K562 (cell line): ENCODE data around the gene SIRT7. TPM values are rescaled to one million over a fixed set of nuclear protein-coding genes. Genes with fewer than 3 reads are reported as not detected.

Source experiments
- ATAC-seq: fragments of 200-7000 bp; cut with Tn5 transposase; 3 replicates; pipeline ENCODE4 v1.9.1; 2020; ENCODE audit warnings: moderate library complexity
- BruUV-seq: library from RNA; stranded (reverse); fragments of 400-500 nt; replicated peaks from 2 replicates; lab custom pipeline; 2021; lab: Mats Ljungman, UMichigan
- CTCF ChIA-PET: fragments of 300-600 bp; formaldehyde crosslinking; extraction: SDS; loops from one replicate; lab custom pipeline; 2021; ENCODE audit warnings: low intra/inter-chr PET ratio; lab: Yijun Ruan, JAX
- POLR2A ChIA-PET: fragments of 300-600, 350-650 bp; sonication (Branson Sonifier 250); formaldehyde crosslinking; extraction: SDS; loops from one replicate; lab custom pipeline; 2021; ENCODE audit warnings: antibody characterized with exemption, inconsistent platforms; lab: Yijun Ruan, JAX
- DNase-seq, 4 experiments: peaks; one replicate each; pipeline versions ENCODE4 v3.0.0 to v3.0.0-alpha.2; 2011 to 2018; ENCODE audit warnings: low spot score in 3 of 4, mixed read lengths in 3 of 4; ENCODE audit errors: extremely low read depth in 1 of 4
- FAIRE-seq: peaks from 2 replicates; lab custom pipeline; 2011; peaks lifted over from hg19 to GRCh38; lab: Jason Lieb, UNC
- H2AFZ ChIP-seq: 2 replicates; pipeline ENCODE4 v1.6.0; 2011; ENCODE audit warnings: low read depth, low read length, control low read depth, inconsistent platforms
- H3K27ac ChIP-seq: fragments of 200-600 bp; 3 replicates; pipeline ENCODE4 v1.8.0; 2011; ENCODE audit warnings: low read depth, mild to moderate bottlenecking, control low read depth, inconsistent platforms, low read length, moderate library complexity, mixed read lengths; ENCODE audit errors: extremely low read depth
- H3K27me3 ChIP-seq, 2 experiments: fragments of 300-600 bp in 1 of 2; 2 replicates in 1 of 2; 3 replicates in 1 of 2; pipeline versions ENCODE4 v1.6.0 to v1.8.0; 2011; ENCODE audit warnings: inconsistent platforms in 2 of 2, low read length in 2 of 2, mild to moderate bottlenecking in 1 of 2, mixed read lengths in 1 of 2, moderate library complexity in 1 of 2; ENCODE audit not compliant: control insufficient read depth in 2 of 2, insufficient read depth in 2 of 2
- H3K36me3 ChIP-seq: fragments of 300-600 bp; 3 replicates; pipeline ENCODE4 v1.8.0; 2011; ENCODE audit warnings: mild to moderate bottlenecking, low read length, inconsistent platforms; ENCODE audit not compliant: control insufficient read depth, insufficient read depth
- H3K4me1 ChIP-seq, 2 experiments: fragments of 200-600 bp in 1 of 2; replicated peaks in 1 of 2; 2 replicates in 1 of 2; 3 replicates in 1 of 2; pipeline versions ENCODE4 v1.5.1 to v1.8.0; 2011; ENCODE audit warnings: inconsistent platforms in 2 of 2, low read length in 2 of 2, mild to moderate bottlenecking in 1 of 2, mixed read lengths in 1 of 2, moderate library complexity in 1 of 2; ENCODE audit not compliant: control insufficient read depth in 2 of 2, insufficient read depth in 2 of 2
- H3K4me2 ChIP-seq: 2 replicates; pipeline ENCODE4 v1.6.1; 2011; ENCODE audit warnings: low read length, control low read depth, inconsistent platforms, mixed read lengths; ENCODE audit not compliant: insufficient read depth
- H3K4me3 ChIP-seq: fragments of 200-600 bp; sonication (generic), shearing (Covaris generic); 2 replicates; pipeline ENCODE4 v1.5.1; 2016; ENCODE audit warnings: control low read depth, inconsistent platforms
- H3K79me2 ChIP-seq: fragments of 200-600 bp; 3 replicates; pipeline ENCODE4 v1.8.0; 2011; ENCODE audit warnings: low read length, inconsistent platforms; ENCODE audit not compliant: control insufficient read depth, insufficient read depth
- H3K9ac ChIP-seq, 2 experiments: 2 replicates each; pipeline versions ENCODE4 v1.6.0 to v1.6.1; 2011; ENCODE audit warnings: low read depth in 2 of 2, low read length in 2 of 2, control low read depth in 1 of 2, inconsistent platforms in 1 of 2, mild to moderate bottlenecking in 1 of 2, mixed read lengths in 1 of 2; ENCODE audit not compliant: insufficient read depth in 1 of 2
- H3K9me1 ChIP-seq: one replicate; pipeline ENCODE4 v1.6.0; 2011; ENCODE audit warnings: inconsistent platforms, mild to moderate bottlenecking, low read length, moderate library complexity; ENCODE audit not compliant: control insufficient read depth, insufficient read depth
- H3K9me3 ChIP-seq: replicated peaks from 2 replicates; pipeline ENCODE4 v1.5.1; 2011; ENCODE audit warnings: low read depth, low read length, inconsistent platforms; ENCODE audit not compliant: control insufficient read depth, insufficient read depth
- H4K20me1 ChIP-seq: replicated peaks from 2 replicates; pipeline ENCODE4 v1.6.1; 2011; ENCODE audit warnings: low read length, inconsistent platforms, mixed read lengths; ENCODE audit not compliant: control insufficient read depth, insufficient read depth
- ATF2 ChIP-seq: sonication (generic); formaldehyde crosslinking; IDR thresholded peaks from 2 replicates; pipeline ENCODE4 v1.8.1; 2022; ENCODE audit warnings: missing genetic modification reagents
- SREBF1 ChIP-seq: fragments of 150-350 bp; IDR thresholded peaks from 2 replicates; pipeline ENCODE4 v1.6.1; 2014; ENCODE audit warnings: antibody characterized with exemption, low read depth, low read length, borderline replicate concordance
- USF2 ChIP-seq: sonication (generic); formaldehyde crosslinking; IDR thresholded peaks from 2 replicates; pipeline ENCODE4 v1.5.0; 2020; ENCODE audit warnings: missing genetic modification reagents
- WGBS: fragments of 100-300 bp; shearing (Covaris generic); methylation state at CpG from one replicate; pipeline ENCODE4 v1.1.6; 2016; ENCODE audit warnings: low coverage, mixed read lengths; ENCODE audit not compliant: insufficient coverage; ENCODE audit errors: missing lambda C conversion rate; 5-methylcytosine and 5-hydroxymethylcytosine counted together
- in situ Hi-C: fragments of 300-500 bp; cut with MboI; formaldehyde crosslinking; loops from 4 replicates; pipeline ENCODE4 v1.15.0; 2018; ENCODE audit warnings: inconsistent platforms, mixed read lengths
- intact Hi-C: fragments of 100-400 bp; cut with micrococcal nuclease; formaldehyde crosslinking; loops from 2 replicates; pipeline ENCODE4 v1.14.2; 2022
- polyA plus RNA-seq, 8 experiments: library from polyadenylated mRNA; depleted of rRNA in 4 of 8; stranded (reverse) in 5 of 8; unstranded in 3 of 8; fragments of >200 nt; fragmentation: Nextera tagmentation in 2 of 8; fragmentation: Illumina TruSeq in 1 of 8; extraction: Ambion mirVana in 2 of 8; extraction: Trizol in 1 of 8; gene quantifications; 2 replicates each; pipeline versions ENCODE4 v1.2.1 to v1.2.3, GENCODE V29; 2011 to 2014; ENCODE audit warnings: inconsistent platforms in 1 of 8, missing spikeins in 1 of 8
- total RNA-seq, 7 experiments: library from RNA; depleted of rRNA in 6 of 7; stranded (reverse); fragments of >200 nt in 6 of 7; fragmentation: Illumina TruSeq in 2 of 7; extraction: Trizol in 2 of 7; gene quantifications; 2 replicates each; pipeline versions ENCODE4 v1.2.1 to v1.2.3, GENCODE V29; 2011 to 2021; ENCODE audit warnings: low replicate concordance in 1 of 7
- TF ChIP-seq, protein P1 (sequence below), 2 experiments: IDR thresholded peaks; 2 replicates each; pipeline ENCODE4 v1.6.1; 2011; ENCODE audit warnings: borderline replicate concordance in 1 of 2, control low read depth in 1 of 2, low read depth in 1 of 2, low read length in 1 of 2, mild to moderate bottlenecking in 1 of 2, mixed read lengths in 1 of 2, moderate library complexity in 1 of 2; ENCODE audit not compliant: insufficient read depth in 1 of 2, insufficient read length in 1 of 2, poor library complexity in 1 of 2, severe bottlenecking in 1 of 2; ENCODE audit errors: extremely low read depth in 1 of 2

The SIRT7 gene
- total and polyA plus RNA-seq, 9 of the 15 experiments (the other 6 are each of a cell fraction or from before 2014, with no cell fraction given), result 1.6 to 54.8 (median 20.3) TPM

DNA sequence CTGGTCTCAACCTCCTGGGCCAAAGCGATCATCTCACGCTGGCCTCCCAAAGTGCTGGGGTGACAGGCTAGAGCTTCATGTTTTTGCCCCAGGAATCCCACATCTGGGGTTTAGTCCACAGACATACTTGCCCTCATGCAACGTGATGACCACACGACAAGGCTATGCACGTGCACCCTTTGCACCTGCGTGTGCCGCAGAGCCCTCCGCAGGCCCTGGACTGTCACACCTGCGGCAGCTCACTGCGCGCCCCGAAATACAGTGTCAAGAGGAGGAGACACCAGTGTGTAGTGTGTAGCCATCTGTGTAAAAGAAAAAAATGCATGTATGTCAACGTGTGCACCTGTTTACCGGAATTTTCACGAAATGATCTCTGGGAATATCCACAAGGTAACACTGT lies 32.5 kb upstream of the SIRT7 start:
- ChIA-PET CTCF (no interaction called here), POLR2A (interaction anchor here (0.7 to 1.1 kb wide), 2 partner anchors 13 to 154 kb away, joined by 3 to 4 read pairs; partner anchors contain the start of gene PYCR1)
- in situ Hi-C loops, result no loop called here
- intact Hi-C loops, result loop anchor here (10.0 kb wide), 1 partner anchor 204 kb away; no protein-coding TSS in a partner anchor
- H3K4me2 ChIP-seq, result no peak overlapping the region
- FAIRE-seq (no peak), ATAC-seq (no peak), DNase-seq (no peak)
- no peaks in the 10 kb centered on the region for H4K20me1 ChIP-seq
- H3K4me1 ChIP-seq, result peaks cover 0 to 29% of the 10 kb centered on the region in 2 experiments; a peak in 3 of 5 replicates
- H3K9me1 ChIP-seq, result no peaks in the 10 kb centered on the region
- H3K36me3 ChIP-seq, result peaks cover 5% of the 10 kb centered on the region; the same call in 1 of the 3 replicates
- H2AFZ ChIP-seq, result no peak overlapping the region
- WGBS, result 61% methylated on average over 15 of the region's 15 CpGs
- peak overlapping the region in 1 of 2 experiments; percentile 19; a peak in 1 of 4 replicates for H3K9ac ChIP-seq
- H3K27ac ChIP-seq, result no peak overlapping the region
- no TSS peak for BruUV-seq
- TF ChIP-seq USF2 (no peak), SREBF1 (no peak), ATF2 (no peak)
- TF ChIP-seq, protein P1, sequence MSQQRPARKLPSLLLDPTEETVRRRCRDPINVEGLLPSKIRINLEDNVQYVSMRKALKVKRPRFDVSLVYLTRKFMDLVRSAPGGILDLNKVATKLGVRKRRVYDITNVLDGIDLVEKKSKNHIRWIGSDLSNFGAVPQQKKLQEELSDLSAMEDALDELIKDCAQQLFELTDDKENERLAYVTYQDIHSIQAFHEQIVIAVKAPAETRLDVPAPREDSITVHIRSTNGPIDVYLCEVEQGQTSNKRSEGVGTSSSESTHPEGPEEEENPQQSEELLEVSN (IDR thresholded peaks at IDR 0.05; ENCODE audit: borderline replicate concordance in 1 of 2, extremely low read depth in 1 of 2, insufficient read depth in 1 of 2, insufficient read length in 1 of 2, low read depth in 1 of 2, low read length in 1 of 2, poor library complexity in 1 of 2, severe bottlenecking in 1 of 2), result peak in 1 of 2 experiments; percentile 12
- TF ChIP-seq, all 486 proteins: peak for 1
- Histone ChIP-seq H3K27me3 (no peaks in the 10 kb centered on the region), H3K9me3 (no peaks in the 10 kb centered on the region; the same call in 1 of the 2 replicates), H3K79me2 (no peaks in the 10 kb centered on the region), H3K4me3 (no peak overlapping the region)
